Gastrocnemius medialis (tissue), 4 donors: Measurements from ENCODE around the gene RXRA.
A peak's percentile ranks its signal among the peaks of the same experiment; 100 is the strongest.

Experiments
- POLR2A ChIP-seq, 2 donors: fragments of 450-650 bp; IDR thresholded peaks; one replicate each; pipeline ENCODE4 v1.6.1; 2017; ENCODE audit warnings: antibody characterized with exemption in 2 of 2, mild to moderate bottlenecking in 2 of 2, moderate library complexity in 2 of 2
- TF ChIP-seq, protein P1 (sequence below), 5 experiments: fragments of 450-650 bp in 3 of 5; fragments of 200-600 bp in 2 of 5; sonication (generic) in 2 of 5; IDR thresholded peaks in 4 of 5; conservative IDR thresholded peaks in 1 of 5; 1 replicate in 4 of 5; 2 replicates in 1 of 5; pipeline ENCODE4 v1.5.1; 2016 to 2019; ENCODE audit warnings: antibody characterized with exemption in 5 of 5, mild to moderate bottlenecking in 3 of 5, moderate library complexity in 3 of 5

DNA sequence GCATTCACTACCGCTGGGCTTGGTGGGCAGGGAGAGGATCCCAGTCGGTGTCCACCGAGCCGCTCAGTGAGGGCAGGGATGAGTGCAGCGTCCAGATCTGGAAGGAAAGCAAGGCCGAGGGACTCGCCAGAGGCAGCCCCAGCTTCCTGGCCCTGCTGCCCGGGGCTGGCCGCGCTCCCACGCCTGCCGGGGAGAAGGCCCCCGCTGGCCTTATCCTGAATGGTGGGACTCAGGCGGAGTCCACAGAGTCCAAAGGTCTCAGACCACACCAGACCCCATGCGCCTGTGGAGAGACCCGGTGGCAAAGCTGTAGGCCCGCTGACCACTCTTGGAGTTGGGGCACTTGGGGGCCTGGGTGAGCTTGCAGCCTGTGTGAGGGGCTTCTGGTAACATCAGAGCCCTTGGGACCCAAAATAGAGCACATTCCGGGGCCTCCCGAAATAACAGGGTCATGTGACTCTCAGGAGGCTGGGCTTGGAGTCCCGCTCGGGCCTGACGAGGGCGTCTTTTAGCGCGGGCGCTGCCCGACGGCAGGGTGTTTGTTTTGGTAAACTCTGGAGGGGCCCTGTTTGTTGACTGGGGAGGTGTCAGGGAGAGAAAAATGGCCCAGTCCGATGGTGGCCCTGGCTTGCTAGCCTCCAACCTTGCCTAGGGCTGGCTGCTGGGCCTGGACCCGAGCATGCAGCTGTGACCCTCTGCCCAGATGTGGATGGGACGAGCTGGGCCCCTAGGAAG is 2.8 kb downstream of the RXRA start:
- TF ChIP-seq, protein P1, sequence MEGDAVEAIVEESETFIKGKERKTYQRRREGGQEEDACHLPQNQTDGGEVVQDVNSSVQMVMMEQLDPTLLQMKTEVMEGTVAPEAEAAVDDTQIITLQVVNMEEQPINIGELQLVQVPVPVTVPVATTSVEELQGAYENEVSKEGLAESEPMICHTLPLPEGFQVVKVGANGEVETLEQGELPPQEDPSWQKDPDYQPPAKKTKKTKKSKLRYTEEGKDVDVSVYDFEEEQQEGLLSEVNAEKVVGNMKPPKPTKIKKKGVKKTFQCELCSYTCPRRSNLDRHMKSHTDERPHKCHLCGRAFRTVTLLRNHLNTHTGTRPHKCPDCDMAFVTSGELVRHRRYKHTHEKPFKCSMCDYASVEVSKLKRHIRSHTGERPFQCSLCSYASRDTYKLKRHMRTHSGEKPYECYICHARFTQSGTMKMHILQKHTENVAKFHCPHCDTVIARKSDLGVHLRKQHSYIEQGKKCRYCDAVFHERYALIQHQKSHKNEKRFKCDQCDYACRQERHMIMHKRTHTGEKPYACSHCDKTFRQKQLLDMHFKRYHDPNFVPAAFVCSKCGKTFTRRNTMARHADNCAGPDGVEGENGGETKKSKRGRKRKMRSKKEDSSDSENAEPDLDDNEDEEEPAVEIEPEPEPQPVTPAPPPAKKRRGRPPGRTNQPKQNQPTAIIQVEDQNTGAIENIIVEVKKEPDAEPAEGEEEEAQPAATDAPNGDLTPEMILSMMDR (IDR thresholded peaks at IDR 0.05 in 4 of 5, conservative IDR thresholded peaks at IDR 0.05 in 1 of 5): peak in 2 of 5 experiments; percentile 15 to 17
- TF ChIP-seq POLR2A (IDR thresholded peaks at IDR 0.05): peak; percentile 64 to 73
